CD4-positive, alpha-beta T cell treated with Interleukin-4 for 1 hour (primary cell): ENCODE results near the gene ADTRP.

Experiments
- DNase-seq, 2 donors: peaks; one replicate each; pipeline ENCODE4 v3.0.0-alpha.2; 2020 to 2022

ADTRP gene, protein sequence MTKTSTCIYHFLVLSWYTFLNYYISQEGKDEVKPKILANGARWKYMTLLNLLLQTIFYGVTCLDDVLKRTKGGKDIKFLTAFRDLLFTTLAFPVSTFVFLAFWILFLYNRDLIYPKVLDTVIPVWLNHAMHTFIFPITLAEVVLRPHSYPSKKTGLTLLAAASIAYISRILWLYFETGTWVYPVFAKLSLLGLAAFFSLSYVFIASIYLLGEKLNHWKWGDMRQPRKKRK

DNA sequence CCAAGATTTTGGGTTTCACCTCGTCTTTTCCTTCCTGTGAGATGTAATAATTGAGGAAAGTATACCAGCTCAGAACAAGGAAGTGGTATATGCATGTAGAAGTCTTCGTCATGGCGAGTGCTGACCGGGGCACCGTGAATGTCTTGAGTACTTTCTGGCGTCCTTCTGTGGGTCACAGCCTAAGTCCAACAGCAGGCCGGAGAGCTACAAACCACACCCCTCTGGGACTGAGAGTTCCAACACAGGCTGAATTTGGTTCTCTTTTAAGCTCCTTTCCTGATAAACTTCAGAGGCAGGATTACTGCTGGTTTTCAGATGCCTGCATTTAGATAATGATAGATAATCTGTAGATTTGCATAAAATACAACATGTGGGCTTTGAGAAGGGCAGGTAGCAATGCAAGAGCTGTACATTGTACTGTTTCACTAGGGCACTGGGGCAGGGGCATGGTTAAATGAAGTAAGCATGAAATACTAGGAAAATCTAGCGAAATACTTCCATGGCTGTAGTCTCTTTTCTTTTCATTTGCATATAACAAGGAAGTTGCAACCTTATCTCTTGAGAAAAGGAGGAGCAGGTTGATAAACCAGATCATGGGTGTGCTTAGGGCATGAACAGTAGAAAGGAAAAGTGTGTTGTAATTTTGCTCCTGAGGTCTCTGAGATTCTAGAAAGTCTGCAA, at the start of gene ADTRP:
Gene ADTRP (minus strand): TSS at position 156 of the 681 bp plus-strand sequence. CDS start 44 bp downstream, at position 112.
- no peak for DNase-seq

DNA sequence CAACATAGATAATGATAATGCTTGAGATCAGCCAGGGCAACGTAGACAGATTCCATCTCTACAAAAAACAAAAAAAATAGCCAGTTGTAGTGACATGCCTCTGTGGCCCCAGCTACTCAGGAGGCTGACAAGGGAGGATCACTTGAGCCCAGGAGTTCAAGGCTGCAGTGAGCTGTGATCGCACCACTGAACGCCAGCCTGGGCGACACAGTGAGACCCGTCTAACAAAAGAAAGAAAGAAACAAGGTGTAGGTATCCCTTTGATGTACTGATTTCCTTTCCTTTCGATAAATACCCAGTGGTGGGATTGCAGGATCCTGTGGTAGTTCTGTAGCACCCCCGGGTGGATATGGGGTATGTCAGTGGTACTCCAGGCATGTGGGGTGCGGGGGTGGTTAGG, 48.2 kb upstream of the ADTRP start:
- DNase-seq: no peak

DNA sequence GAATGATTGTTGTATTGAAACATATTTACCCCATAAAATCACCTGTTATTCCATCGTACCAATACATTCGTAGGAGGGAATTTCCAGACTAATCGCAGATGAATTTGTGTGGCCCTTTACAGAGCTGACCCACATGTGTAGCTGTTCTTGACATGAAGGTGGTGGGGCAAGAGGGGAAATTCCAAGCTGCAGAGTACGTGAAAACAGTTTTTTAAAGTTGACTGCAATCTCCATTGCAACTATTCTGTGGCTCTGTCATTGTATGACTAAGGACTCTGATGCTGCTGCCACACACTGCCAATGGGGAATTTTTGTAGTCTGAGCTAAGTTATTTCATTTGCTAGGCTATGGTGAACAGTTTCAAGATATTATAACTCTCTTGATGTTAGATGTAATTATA, 46.4 kb upstream of the ADTRP start:
- no peak for DNase-seq

DNA sequence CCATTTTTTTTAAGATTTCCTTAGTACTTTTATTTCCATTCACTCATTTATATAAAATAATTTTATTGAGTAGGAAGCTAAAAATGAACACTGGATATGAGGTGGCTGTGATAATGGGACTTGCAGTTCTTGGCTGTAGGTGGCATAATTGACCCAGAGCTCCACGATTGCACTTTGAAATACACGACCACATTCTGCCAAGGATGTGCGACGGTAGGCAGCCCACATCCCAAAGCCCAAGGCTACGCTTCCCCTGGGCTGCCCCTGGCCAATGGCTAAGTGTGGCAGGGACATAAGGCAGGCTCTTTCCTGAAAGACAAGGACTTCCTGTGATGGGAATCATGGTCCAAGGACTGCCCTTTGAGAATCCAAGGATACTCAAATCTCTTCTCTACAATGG, 43.7 kb upstream of the ADTRP start:
- peak in 1 of 2 donors; percentile 29 for DNase-seq

DNA sequence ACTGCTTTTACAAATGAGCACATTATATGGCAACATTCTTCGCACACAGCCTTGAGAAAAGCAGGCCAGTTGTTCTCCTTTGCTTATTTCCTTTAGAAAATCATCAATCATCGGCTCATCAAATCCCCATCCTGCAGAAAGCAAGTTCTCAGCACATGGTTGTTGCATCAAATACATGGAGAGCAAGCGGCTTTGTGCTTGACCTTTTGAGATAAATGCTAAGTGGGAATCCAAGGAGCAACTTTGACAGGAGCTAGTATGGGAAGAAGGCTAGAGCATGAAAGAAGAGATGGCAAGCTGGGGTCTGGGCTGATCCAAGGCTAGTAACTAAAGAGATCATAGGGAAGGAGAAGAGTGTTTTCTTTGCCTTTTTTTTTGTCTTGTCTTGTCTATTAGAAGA, 43.2 kb upstream of the ADTRP start:
- DNase-seq: no peak

DNA sequence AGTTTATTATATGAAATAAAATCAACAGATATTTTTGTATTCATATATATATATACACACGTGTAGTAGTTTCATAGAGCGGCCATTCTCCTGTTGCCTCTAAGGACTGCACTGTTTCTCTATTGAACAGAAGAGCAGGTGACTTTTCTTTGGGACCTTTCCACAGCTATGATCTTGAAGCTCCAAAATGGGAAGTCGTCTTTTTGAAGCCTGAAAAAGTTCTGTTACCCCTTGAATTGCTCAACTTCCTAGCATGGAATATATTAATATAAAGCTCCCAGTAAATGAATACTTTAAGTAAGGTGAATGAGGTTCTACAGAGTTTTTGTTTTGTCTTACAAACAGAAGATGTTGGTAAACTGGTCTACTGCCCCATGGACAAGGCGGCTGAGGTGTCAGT, 42.2 kb upstream of the ADTRP start:
- DNase-seq: no peak

DNA sequence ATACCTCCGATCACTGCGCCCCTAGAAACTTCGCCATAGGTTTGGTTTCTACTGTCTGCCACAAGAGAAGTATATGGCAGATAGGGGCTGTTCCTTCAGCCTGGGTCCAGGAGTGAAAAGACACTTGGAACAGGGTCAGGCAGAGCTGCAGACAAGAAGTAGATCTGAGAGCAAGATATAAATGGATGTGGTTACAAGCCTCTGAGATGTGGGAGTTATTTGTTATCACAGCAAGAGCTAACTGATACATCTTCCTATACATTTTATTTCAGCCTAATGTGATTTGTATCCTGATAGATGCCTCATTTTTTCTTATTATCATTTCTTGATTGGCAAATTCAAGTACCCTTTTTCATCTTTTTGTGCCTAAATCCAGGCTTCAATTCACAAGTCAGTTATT, 40.9 kb upstream of the ADTRP start:
- no peak for DNase-seq

DNA sequence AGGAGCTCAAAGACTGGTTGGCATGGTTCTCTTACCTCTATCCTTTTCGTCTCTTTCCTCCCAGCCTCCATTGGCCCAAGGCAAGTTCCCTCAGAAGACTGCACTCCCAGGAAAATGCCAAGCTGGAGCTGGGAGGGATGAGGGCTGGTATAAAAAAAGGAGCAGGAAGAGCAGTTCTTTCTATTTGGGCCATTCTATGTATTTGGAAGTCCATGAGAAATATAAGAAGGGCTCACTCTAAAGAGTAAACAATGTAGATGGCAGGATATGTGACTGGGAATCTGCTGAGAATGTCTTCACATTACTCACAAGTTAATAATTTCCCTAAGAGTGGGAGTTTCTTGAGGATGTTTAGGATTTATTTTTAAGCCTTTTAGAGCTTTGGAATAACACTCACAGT, 36.6 kb upstream of the ADTRP start:
- no peak for DNase-seq

DNA sequence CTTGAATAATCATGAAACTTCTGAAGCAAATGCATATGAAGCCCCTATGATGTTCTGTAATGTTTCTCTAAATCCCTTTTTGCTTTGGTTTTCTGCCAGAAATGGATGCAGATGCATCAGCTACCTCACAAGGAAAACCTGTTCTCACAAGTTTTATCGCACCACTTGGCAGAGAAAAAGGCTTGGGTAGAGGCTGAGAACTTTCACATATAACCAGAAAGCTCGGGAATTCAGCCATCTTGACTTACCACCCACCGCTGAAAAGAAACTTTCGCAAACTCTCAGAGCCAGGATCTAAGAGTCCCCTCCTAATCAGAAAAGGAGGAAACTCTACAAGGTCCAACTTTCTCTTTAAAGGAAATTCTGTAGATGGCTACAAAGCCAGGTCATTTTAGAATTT, 36.2 kb upstream of the ADTRP start:
- DNase-seq: no peak

DNA sequence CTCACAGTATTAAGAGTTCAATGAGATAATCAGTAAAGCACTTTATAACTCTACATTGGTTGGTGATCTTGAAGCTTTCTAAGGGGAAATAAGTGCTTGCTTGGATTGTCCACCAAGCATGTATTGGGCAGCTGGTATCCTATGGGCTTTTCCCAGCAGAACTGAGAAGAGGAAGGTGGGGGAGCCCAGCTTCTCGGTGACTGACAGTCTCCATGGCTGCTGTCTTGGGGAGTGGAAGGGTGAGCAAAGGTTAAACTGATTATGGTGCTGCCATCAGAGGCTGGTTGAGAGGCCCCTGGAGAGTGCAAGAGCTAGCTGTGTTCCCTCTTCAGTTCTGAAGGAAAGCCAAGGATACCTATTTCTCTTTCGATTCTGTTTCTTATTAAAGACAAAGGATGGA, 35.5 kb upstream of the ADTRP start:
- no peak for DNase-seq

DNA sequence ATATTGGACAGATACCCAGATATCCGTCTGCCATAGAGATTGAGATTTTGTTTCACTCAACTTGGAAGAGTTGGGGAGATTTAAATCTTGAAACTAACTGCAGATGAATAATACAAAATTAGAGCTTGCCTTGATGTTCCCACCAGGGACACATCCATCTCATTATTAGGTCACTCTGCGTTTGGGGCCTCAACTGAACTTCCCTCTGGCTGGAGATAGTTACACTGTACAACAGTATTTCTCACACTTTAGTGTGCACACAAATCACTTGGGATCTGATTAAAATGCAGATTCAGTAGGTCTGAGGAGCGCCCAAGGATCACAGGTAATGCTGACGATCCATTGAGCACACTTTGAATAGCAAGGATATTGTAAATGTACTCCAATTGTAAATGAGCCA, 35.0 kb upstream of the ADTRP start:
- DNase-seq: no peak

DNA sequence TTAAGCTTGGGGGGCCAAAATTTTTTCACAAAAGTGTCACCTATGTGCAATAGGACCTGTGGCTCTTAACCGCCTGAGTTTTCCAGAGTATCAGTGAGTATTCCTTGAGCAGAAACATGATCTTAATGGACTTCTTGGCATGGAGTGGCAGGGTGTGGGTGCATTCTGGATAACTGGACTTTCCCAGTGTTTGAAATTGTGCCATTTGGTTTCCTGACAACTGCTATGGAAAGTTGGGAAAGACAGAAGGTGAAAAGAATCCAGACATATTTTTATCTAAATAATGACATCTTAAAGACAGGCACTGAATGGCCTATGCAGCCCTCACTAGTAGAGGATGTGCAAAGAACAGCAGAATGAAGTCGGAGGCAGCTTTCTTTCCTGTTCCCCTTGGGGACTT, 34.3 kb upstream of the ADTRP start:
- no peak for DNase-seq

DNA sequence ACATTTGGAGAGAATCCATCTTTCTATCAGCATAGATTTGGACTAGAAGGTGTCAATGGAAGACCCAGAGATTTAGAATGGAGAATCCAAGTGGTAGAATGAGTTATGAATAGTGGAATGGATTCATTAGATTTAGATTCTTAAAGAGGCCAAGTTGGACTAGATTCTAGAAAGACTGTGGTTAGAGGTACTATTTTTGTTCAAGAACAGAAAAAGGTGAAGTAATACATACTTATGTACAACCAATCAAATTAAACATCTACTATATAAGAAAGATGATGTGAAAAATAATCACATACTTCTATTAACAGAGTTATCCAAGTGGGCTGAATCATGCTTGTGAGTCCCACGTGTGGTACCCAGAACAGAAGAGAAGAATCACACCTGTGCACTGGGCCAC, 33.8 kb upstream of the ADTRP start:
- DNase-seq: no peak

DNA sequence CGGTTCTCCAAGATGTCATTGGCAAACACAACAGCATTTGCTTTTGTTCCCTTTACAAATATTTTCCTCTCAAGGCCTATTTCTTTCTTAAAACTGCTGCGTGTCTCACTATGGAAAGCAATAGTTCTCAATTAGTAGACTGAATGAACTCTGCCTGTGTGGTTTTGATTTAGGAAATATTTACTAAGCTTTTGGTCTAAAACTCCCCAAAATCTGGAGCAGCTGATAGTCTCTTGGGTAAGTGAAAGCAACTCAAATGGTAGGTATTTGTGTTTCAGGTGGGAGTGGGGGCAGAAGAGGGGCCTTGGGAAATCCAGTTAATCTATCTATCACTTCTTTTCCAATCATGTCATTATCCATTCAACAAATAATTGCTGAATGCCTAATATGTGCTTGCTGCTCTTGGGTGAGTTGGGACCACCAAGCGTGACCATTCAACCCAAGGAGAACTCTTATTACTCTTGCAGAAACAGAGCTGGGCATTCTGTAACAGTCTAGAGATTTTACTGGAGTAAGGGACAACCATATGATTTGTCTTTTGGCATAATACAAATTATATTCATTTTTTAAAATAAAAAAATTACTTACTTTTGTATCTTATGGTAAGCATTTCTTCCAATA, 33.2 kb upstream of the ADTRP start:
- DNase-seq: no peak

DNA sequence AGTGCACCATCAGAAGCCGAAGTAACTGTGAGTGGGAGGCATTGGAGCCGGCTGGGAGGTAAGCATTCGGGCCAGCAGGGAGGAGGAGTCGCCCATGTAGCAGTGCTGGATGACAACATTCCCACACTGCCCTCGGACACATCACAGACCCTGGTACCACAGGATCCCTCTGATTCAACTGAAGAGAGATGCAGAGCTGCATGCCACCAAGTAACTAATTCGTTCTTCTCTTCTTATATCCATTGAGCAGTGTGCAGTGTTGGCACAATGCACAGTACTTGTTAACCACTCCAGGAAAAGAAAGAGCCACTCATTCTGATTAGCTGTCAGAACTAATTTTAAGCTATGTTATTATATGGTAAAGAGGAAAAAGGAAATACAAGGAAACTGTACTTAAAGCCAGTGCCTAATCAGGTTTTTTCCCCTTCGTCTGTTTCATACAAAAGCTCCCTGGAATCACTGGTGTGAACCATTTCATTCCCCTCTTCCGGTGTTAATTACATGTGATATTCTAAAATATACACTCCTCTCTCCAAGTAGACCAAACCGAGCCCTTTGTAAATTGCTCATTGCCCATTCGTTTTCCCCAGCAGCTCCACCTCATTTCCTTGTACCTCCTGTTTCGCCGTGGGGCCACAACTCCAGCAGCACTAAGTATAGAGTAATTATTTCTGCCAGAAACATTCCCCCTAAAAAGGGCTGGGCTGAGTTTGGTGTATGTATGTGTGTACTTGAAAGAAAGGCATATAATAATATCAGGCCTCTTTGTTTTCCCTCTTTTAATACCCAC, 32.4 kb upstream of the ADTRP start:
- no peak for DNase-seq

DNA sequence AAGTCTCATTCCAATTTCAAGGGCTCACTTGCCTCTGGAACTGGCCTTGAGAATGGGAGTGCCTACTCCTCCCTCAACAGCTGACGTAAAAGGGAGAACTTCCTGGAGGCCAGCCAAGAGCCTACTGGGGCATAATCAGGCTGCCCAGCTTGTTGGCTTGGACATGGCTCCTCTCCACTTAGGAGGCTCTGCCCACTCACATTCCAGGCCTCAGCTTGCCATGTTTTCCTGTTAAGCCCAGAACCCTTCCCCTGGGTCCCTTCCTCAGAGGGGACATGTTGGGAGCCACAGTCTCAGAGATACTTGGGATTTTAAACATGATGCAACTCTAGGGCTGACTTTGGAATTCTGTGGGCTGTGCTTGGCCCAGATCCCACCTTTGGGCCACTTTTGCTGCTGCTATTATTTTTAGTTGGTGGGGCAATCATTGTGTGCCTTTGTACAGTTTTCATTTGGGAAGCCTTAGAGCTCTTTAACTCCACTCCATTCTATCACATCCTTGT, 31.5 kb upstream of the ADTRP start:
- DNase-seq: no peak

DNA sequence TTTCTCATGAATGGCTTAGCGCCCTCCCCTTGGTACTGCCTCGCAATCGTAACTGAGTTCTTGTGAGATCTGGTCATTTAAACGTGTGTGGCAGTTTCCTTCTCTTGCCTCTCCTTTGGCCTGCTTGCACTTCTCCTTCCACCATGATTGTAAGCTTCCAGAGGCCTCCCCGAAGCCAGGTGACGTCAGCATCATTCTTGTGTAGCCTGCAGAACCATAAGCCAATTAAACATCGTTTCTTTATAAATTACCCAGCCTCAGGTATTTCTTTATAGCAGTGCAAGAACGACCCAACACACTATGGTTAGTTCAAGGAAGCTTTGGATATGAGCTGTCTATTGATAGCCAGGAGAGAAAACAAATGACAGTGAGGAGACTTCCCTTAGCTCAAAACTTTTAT, 29.5 kb upstream of the ADTRP start:
- no peak for DNase-seq

DNA sequence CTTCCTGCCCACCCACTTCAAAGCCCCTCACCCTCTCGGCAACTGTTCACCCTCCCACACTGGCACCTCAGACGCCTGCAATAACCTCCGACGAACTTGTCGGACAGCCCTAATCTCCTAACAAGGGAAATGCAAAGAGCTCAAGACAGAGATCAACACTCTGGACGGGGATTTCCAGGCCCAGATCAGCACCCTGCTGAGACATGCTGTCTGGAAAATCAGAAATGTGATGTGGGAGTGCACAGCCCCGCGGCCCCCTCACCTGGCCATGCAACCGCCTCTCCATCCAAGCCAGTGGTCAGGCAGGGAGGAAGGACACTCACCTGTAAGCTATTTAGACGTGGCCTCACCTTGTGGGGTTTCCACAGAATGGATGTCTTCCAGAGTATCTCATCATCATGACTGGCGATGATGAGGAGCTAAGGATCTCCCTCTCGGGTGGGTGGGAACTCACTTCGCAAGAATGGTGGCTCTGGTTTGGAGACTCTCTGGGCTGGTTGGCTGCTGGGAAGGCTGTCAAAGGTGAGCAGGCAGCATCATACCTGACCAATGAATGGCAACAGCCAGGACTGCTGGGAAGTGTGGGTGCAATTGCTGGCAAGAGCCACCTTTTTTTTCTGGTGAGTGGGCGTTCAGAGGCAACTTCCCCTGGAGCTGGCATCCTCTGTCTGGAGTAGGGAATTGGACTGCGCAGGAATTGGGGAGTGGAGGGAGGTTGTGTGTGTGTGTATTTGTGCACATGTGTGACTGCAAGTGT, 28.1 kb upstream of the ADTRP start:
- no peak for DNase-seq

DNA sequence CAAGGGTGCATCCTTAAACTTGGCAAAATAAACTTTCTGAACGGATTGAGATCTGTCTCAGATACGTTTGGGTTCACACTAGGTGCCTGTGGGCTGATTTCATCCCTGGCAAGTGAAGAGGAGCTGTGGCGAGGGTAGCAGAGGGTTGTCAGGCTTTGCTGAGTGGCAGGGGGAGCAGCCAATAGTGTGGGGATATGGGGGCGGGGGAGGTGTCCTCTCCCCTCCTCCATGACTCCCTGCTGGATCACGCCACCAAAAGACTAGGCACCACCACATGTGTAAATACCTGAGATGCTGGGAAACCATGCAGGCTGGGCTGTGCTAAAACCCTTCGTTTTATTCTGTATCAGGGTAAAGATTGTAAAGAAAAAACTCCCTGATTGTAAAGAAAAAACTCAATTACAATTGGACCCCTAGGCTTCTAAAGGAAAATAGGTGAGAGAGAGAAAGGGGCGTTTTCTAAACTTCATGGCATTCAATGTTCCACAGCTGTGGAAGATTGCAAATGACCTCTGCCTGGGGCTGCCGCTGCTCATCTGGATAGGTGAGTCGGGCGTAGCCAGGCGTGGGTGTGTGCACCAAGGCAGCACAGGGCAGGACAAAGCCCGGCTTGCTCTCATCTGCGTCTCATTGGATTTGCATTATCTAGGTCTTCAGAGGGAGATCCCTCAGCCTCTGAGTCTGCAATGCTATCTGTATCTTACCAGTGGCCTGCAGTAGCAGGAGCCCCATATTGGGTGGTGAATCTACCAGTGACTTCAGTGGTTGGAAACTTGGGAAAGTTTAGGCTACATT, 26.9 kb upstream of the ADTRP start:
- no peak for DNase-seq

DNA sequence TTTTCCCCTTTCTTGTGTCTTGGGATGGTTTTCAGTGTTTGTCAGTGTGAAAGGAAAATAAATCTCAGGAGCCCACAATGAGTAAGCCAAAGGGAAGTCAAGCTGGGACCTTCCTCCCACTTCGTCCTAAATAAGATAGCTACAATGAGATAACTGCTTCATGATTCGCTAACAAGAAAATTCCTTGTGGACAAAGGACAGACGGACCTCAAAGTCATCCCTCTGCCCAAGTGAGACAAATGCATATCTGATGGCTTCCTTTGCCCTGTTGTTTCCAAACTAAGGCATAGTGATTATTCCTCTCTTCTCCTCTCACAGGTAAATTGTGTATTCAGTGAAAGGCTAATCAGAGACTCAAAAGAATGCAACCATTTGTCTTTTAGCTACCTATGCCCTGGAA, 26.1 kb upstream of the ADTRP start:
- no peak for DNase-seq

DNA sequence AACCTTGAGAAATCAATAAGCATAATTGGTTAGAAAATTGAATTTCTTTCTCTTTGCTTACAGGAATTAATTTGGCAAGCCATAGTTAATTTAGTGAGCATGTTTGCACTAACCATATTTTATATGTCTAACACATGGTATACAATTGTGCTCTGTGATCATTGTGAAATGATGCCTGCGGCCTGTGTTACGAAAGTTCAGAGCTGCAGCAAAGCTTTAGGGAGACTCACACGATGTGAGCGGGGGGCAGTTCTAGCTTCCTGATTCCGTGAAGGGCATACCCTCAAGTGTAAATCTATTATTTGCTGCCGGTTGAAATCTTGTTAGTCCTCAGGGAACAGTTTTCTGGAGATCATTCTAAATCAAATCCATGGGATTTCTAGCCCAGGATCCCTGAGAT, 25.5 kb upstream of the ADTRP start:
- no peak for DNase-seq

DNA sequence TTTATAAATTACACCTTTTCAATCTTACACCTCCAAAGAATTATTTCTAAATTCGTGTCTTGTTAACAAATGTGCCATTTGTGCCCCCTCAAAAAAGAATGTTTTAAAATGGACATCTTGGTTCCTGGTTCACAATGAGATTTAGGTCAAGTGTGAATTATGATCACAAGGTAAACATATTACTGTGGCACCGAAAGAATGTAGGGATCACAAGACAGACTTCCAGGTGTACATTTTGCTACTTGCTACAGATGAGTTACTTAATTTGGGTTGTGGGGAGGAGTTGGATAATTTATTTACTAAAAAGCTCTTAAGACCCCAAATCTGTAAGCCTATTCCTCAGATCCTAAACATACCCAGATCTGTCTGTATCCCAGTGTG, 25.0 kb upstream of the ADTRP start:
- no peak for DNase-seq
